Measurements from ENCODE around the gene HLF. TPM values are rescaled to one million over a fixed set of nuclear protein-coding genes. Genes with fewer than 3 reads are reported as not detected.

The HLF gene
- total and polyA plus RNA-seq, 7 experiments from 2014 or later, result 0.18 to 2.6 (median 0.36) TPM; not detected in 1

DNA sequence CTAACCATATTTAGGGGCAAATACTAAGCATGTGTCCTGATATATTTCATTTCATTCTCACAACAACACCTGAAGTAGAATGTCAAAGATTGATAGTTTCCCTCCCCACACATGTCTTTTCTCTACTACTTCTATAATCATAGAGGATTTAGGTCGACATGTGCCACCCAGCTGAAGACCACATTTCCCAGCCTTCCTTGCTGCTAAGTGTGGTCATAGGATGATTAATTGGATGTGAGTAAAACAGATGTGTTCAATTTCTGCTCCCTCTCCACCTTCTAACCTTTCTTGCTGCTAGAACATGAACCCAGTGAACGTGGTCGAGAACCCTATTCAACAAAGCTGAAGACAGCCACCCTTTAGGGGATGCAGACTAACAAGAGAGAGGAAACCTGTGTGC is 18.8 kb upstream of the HLF start:
- H3K27me3 ChIP-seq (ENCODE audit: control insufficient read depth in 2 of 2, insufficient read depth in 2 of 2, low read length in 2 of 2), result peaks cover 0 to 3% of the 10 kb centered on the region in 2 donors
- no peak overlapping the region for H3K4me3 ChIP-seq (ENCODE audit: low read length)
- Mint-ChIP-seq H3K4me3 (no peak overlapping the region), H3K9me3 (peaks cover 0 to 6% (median 1%) of the 10 kb centered on the region in 11 donors), H3K27me3 (peaks cover 44 to 67% (median 56%) of the 10 kb centered on the region in 5 donors), H3K4me1 (no peaks in the 10 kb centered on the region), H3K36me3 (peaks cover 0 to 5% (median 0%) of the 10 kb centered on the region in 5 donors), H3K27ac (no peak overlapping the region)
- POLR2A ChIA-PET, result no interaction called here
- no peak for DNase-seq
- CTCF ChIA-PET, result no interaction called here
- no peaks in the 10 kb centered on the region for H3K9me3 ChIP-seq (ENCODE audit: control insufficient read depth in 2 of 3, low read length in 3 of 3)
- H3K27ac ChIP-seq (ENCODE audit: low read depth, low read length), result no peak overlapping the region
- no peaks in the 10 kb centered on the region for H3K4me1 ChIP-seq (ENCODE audit: control insufficient read depth in 2 of 2, insufficient read depth in 2 of 2, low read length in 2 of 2)
- H3K36me3 ChIP-seq (ENCODE audit: control insufficient read depth in 2 of 3, insufficient read depth in 3 of 3, low read length in 3 of 3), result no peaks in the 10 kb centered on the region
- intact Hi-C loops (cut with micrococcal nuclease), result no loop called here
- ATAC-seq, result no peak

DNA sequence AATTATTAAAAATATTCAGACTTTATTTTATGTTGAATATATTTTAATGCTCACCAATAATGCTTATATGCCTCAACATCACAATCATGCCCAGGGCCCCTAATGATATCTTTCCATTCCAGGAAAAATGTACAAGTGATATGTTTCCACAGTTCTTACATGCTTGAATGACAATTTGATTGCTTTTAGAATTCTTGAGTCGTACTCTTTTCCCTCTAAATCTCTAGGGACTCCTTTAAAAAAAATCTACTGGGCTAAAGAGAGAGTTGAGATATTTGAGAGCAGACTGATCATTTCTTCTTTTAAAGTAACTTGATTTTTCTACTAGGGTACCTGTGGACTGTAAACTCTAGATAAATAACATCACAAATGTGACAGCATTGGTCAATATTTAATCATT is 18.2 kb upstream of the HLF start:
- DNase-seq (no peak), ATAC-seq (no peak)
- peaks cover 42 to 72% (median 57%) of the 10 kb centered on the region in 5 donors for H3K27me3 Mint-ChIP-seq
- Histone ChIP-seq H3K4me3 (ENCODE audit: low read length) (no peak overlapping the region), H3K9me3 (ENCODE audit: control insufficient read depth in 2 of 3, low read length in 3 of 3) (no peaks in the 10 kb centered on the region), H3K36me3 (ENCODE audit: control insufficient read depth in 2 of 3, insufficient read depth in 3 of 3, low read length in 3 of 3) (no peaks in the 10 kb centered on the region), H3K4me1 (ENCODE audit: control insufficient read depth in 2 of 2, insufficient read depth in 2 of 2, low read length in 2 of 2) (no peaks in the 10 kb centered on the region), H3K27ac (ENCODE audit: low read depth, low read length) (no peak overlapping the region), H3K27me3 (ENCODE audit: control insufficient read depth in 2 of 2, insufficient read depth in 2 of 2, low read length in 2 of 2) (peaks cover 0 to 3% of the 10 kb centered on the region in 2 donors)
- ChIA-PET POLR2A (no interaction called here), CTCF (no interaction called here)
- no peaks in the 10 kb centered on the region for H3K4me1 Mint-ChIP-seq
- no peak overlapping the region for H3K4me3 Mint-ChIP-seq
- intact Hi-C loops (cut with micrococcal nuclease), result no loop called here
- peaks cover 0 to 5% (median 0%) of the 10 kb centered on the region in 5 donors for H3K36me3 Mint-ChIP-seq
- no peak overlapping the region for H3K27ac Mint-ChIP-seq
- H3K9me3 Mint-ChIP-seq, result peaks cover 0 to 6% (median 1%) of the 10 kb centered on the region in 11 donors

DNA sequence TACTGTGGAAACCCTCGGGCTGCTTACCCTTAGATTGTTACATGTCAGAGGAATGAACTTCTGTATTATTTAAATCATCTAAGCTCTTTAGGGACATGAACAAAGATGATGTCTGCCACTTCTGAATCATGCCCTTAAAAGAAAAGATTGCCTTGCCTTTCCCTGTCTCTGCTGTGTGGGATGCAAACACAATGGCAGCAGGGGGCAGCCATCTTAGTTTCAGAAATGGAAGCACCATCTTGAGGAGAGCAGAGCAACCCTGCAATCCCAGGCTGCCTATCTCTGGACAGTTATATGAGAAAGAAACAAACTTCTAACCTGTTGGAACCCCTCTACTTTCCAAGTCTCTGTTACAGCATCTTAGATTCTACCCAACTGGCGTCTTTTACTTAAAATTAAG is 16.7 kb upstream of the HLF start:
- Histone ChIP-seq H3K36me3 (ENCODE audit: control insufficient read depth in 2 of 3, insufficient read depth in 3 of 3, low read length in 3 of 3) (no peaks in the 10 kb centered on the region), H3K4me1 (ENCODE audit: control insufficient read depth in 2 of 2, insufficient read depth in 2 of 2, low read length in 2 of 2) (no peaks in the 10 kb centered on the region), H3K27me3 (ENCODE audit: control insufficient read depth in 2 of 2, insufficient read depth in 2 of 2, low read length in 2 of 2) (peaks cover 0 to 3% of the 10 kb centered on the region in 2 donors), H3K27ac (ENCODE audit: low read depth, low read length) (no peak overlapping the region), H3K9me3 (ENCODE audit: control insufficient read depth in 2 of 3, low read length in 3 of 3) (no peaks in the 10 kb centered on the region), H3K4me3 (ENCODE audit: low read length) (no peak overlapping the region)
- H3K27me3 Mint-ChIP-seq, result peaks cover 43 to 72% (median 53%) of the 10 kb centered on the region in 5 donors
- POLR2A ChIA-PET, result no interaction called here
- CTCF ChIA-PET, result no interaction called here
- no peak overlapping the region for H3K4me3 Mint-ChIP-seq
- ATAC-seq (no peak), DNase-seq (no peak)
- intact Hi-C loops (cut with micrococcal nuclease), result no loop called here
- no peaks in the 10 kb centered on the region for H3K36me3 Mint-ChIP-seq
- peaks cover 0 to 5% (median 0%) of the 10 kb centered on the region in 11 donors for H3K9me3 Mint-ChIP-seq
- H3K4me1 Mint-ChIP-seq, result no peaks in the 10 kb centered on the region
- H3K27ac Mint-ChIP-seq, result no peak overlapping the region

DNA sequence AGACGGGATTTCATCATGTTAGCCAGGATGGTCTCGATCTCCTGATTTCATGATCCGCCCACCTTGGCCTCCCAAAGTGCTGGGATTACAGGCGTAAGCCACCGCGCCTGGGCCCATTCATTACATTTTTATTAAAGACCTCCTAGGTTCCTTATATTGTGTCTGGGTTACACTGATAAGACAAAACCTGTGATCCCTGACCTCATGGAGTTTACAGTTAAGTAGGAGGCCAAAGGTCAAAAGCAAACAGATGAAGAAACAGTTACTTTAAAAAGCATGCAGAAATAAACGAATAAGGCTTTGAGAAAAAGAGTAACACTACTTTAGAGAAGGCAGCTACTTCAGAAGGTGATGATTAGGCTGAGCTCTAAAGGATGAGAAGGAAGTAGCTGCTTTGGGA is 14.9 kb upstream of the HLF start:
- Mint-ChIP-seq H3K27ac (no peak overlapping the region), H3K4me1 (no peaks in the 10 kb centered on the region), H3K27me3 (peaks cover 29 to 61% (median 41%) of the 10 kb centered on the region in 5 donors), H3K9me3 (peaks cover 0 to 5% (median 0%) of the 10 kb centered on the region in 11 donors), H3K36me3 (no peaks in the 10 kb centered on the region), H3K4me3 (no peak overlapping the region)
- intact Hi-C loops (cut with micrococcal nuclease), result no loop called here
- ATAC-seq (no peak), DNase-seq (no peak)
- Histone ChIP-seq H3K27ac (ENCODE audit: low read depth, low read length) (no peak overlapping the region), H3K4me3 (ENCODE audit: low read length) (no peak overlapping the region), H3K4me1 (ENCODE audit: control insufficient read depth in 2 of 2, insufficient read depth in 2 of 2, low read length in 2 of 2) (no peaks in the 10 kb centered on the region), H3K9me3 (ENCODE audit: control insufficient read depth in 2 of 3, low read length in 3 of 3) (no peaks in the 10 kb centered on the region), H3K36me3 (ENCODE audit: control insufficient read depth in 2 of 3, insufficient read depth in 3 of 3, low read length in 3 of 3) (no peaks in the 10 kb centered on the region), H3K27me3 (ENCODE audit: control insufficient read depth in 2 of 2, insufficient read depth in 2 of 2, low read length in 2 of 2) (peaks cover 0 to 3% of the 10 kb centered on the region in 2 donors)
- ChIA-PET POLR2A (no interaction called here), CTCF (interaction anchor here (0.6 kb wide), 1 partner anchor 189 kb away, joined by 3 read pairs; no protein-coding TSS in a partner anchor)

DNA sequence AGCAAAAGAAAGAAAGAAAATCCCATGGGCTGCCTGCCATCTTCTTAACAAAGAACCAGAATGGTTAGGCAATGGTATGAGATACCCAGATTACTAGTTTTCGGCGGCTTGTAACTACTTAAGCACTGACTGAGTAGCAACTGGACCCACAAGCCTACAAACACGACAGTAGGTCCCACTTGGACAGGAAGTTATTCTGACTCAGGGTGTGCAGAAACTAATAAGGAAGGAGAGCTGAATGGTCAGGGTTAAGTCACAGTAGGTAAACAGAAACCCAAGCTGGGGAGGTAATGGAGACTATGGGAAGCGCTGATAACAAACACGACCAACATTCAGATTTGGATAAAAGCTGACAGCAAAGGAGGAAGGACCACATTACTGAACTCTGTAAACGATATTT is 10.4 kb upstream of the HLF start:
- no peak for DNase-seq
- CTCF ChIA-PET, result no interaction called here
- Histone ChIP-seq H3K27ac (ENCODE audit: low read depth, low read length) (no peak overlapping the region), H3K36me3 (ENCODE audit: control insufficient read depth in 2 of 3, insufficient read depth in 3 of 3, low read length in 3 of 3) (no peaks in the 10 kb centered on the region), H3K4me1 (ENCODE audit: control insufficient read depth in 2 of 2, insufficient read depth in 2 of 2, low read length in 2 of 2) (no peaks in the 10 kb centered on the region), H3K9me3 (ENCODE audit: control insufficient read depth in 2 of 3, low read length in 3 of 3) (no peaks in the 10 kb centered on the region), H3K4me3 (ENCODE audit: low read length) (no peak overlapping the region), H3K27me3 (ENCODE audit: control insufficient read depth in 2 of 2, insufficient read depth in 2 of 2, low read length in 2 of 2) (no peaks in the 10 kb centered on the region)
- Mint-ChIP-seq H3K4me3 (no peak overlapping the region), H3K9me3 (peaks cover 0 to 5% (median 0%) of the 10 kb centered on the region in 11 donors), H3K4me1 (no peaks in the 10 kb centered on the region), H3K27me3 (peaks cover 29 to 53% (median 38%) of the 10 kb centered on the region in 5 donors), H3K36me3 (peaks cover 0 to 4% (median 0%) of the 10 kb centered on the region in 5 donors), H3K27ac (no peak overlapping the region)
- POLR2A ChIA-PET, result no interaction called here
- intact Hi-C loops (cut with micrococcal nuclease), result no loop called here
- no peak for ATAC-seq

DNA sequence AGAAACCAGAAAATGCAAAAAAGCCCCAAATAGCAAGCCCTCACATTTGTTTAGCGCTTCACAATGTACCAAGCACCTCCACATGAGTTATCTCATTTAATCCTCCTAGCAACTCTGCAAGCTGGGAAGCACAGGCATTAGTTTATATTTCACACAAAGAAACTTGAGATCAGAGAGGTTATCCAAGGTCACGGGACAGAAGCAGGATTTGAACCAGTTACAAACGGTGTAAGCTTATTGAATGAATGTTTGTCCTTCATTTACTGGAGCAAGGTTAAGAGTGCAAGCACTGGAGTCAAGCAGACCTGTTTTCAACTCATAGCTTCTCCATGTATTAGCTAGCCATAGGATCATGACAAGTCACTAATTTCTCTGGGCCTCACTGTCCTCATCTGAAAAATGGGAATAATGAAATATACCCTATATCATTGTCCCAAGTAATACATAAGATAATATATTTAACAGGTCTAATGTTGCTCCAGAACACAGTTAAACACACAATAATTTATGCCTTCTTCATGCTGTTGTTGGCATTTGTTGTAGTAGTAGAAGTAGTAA is 6.1 kb upstream of the HLF start:
- DNase-seq, result no peak
- H3K27me3 ChIP-seq (ENCODE audit: control insufficient read depth in 2 of 2, insufficient read depth in 2 of 2, low read length in 2 of 2), result peaks cover 5 to 22% of the 10 kb centered on the region in 2 donors
- H3K36me3 ChIP-seq (ENCODE audit: control insufficient read depth in 2 of 3, insufficient read depth in 3 of 3, low read length in 3 of 3), result no peaks in the 10 kb centered on the region
- POLR2A ChIA-PET, result no interaction called here
- Mint-ChIP-seq H3K36me3 (peaks cover 0 to 4% (median 0%) of the 10 kb centered on the region in 5 donors), H3K27ac (no peak overlapping the region), H3K9me3 (peaks cover 0 to 13% (median 5%) of the 10 kb centered on the region in 11 donors), H3K4me1 (peaks cover 4 to 12% (median 5%) of the 10 kb centered on the region in 7 donors), H3K27me3 (peaks cover 42 to 83% (median 61%) of the 10 kb centered on the region in 5 donors), H3K4me3 (no peak overlapping the region)
- peaks cover 5 to 6% of the 10 kb centered on the region in 2 donors for H3K4me1 ChIP-seq (ENCODE audit: control insufficient read depth in 2 of 2, insufficient read depth in 2 of 2, low read length in 2 of 2)
- no peak overlapping the region for H3K27ac ChIP-seq (ENCODE audit: low read depth, low read length)
- intact Hi-C loops (cut with micrococcal nuclease), result no loop called here
- CTCF ChIA-PET, result no interaction called here
- H3K9me3 ChIP-seq (ENCODE audit: control insufficient read depth in 2 of 3, low read length in 3 of 3), result peaks cover 0 to 8% (median 0%) of the 10 kb centered on the region in 3 experiments
- ATAC-seq, result no peak
- H3K4me3 ChIP-seq (ENCODE audit: low read length), result no peak overlapping the region

DNA sequence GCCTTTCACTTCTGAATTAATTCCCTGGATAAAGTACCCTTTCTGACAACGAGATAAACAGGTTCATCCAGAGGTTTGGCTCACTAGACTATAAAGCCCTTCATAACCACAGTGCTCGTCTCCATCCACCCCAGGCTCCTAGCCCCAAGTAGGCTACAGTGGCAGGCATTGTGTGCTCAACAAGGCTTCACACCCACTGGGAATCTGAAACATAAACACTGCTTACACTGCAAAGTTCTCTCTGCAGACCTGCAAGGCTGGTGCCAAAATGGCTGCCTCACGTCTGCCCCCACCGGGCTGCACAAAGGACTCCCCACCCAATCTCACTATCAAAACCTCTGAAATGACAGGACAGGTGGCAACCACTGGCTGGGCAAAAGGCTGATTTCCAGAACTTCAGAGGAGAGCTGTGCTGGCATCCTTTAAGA is 5.1 kb upstream of the HLF start:
- no peak overlapping the region for H3K4me3 ChIP-seq (ENCODE audit: low read length)
- peaks cover 15% of the 10 kb centered on the region in 2 donors for H3K4me1 ChIP-seq (ENCODE audit: control insufficient read depth in 2 of 2, insufficient read depth in 2 of 2, low read length in 2 of 2)
- Mint-ChIP-seq H3K4me1 (peaks cover 8 to 22% (median 14%) of the 10 kb centered on the region in 7 donors), H3K27me3 (peaks cover 42 to 87% (median 71%) of the 10 kb centered on the region in 5 donors), H3K4me3 (no peak overlapping the region), H3K9me3 (peaks cover 0 to 14% (median 5%) of the 10 kb centered on the region in 11 donors), H3K27ac (no peak overlapping the region), H3K36me3 (peaks cover 0 to 4% (median 0%) of the 10 kb centered on the region in 5 donors)
- DNase-seq (no peak), ATAC-seq (no peak)
- peaks cover 9 to 25% of the 10 kb centered on the region in 2 donors for H3K27me3 ChIP-seq (ENCODE audit: control insufficient read depth in 2 of 2, insufficient read depth in 2 of 2, low read length in 2 of 2)
- ChIA-PET POLR2A (no interaction called here), CTCF (no interaction called here)
- peaks cover 0 to 8% (median 0%) of the 10 kb centered on the region in 3 experiments for H3K9me3 ChIP-seq (ENCODE audit: control insufficient read depth in 2 of 3, low read length in 3 of 3)
- no peak overlapping the region for H3K27ac ChIP-seq (ENCODE audit: low read depth, low read length)
- intact Hi-C loops (cut with micrococcal nuclease), result loop anchor here (10.0 kb wide), 3 partner anchors 295 to 1575 kb away; partner anchors contain the start of genes C17orf67 (in 1 of the 2), COX11 (in 1 of the 2), DGKE (in 1 of the 2) and PCTP (in 1 of the 2)
- no peaks in the 10 kb centered on the region for H3K36me3 ChIP-seq (ENCODE audit: control insufficient read depth in 2 of 3, insufficient read depth in 3 of 3, low read length in 3 of 3)
